ENCODE measurements around the gene PLAGL2.

DNA sequence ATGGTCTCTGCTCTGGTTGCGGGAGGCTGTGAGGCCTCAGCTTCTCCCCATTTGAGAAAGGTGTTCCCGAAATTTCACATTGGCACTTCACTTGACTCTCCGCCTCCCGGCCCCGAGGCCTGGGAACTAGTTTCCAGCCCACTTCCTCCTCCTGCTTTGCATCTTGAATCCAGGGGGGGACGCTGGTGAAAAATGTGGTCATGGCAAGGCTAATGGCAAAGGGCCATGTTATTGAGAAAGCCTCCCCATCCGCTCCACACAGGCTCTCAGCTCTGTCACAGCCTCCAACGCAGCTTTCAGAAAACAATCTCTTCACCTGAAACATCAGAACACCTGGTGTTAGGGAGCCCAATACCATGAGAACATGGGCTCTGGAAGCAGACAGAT is 5.6 kb downstream of the PLAGL2 start:
- TF ChIP-seq CHD1 (IDR thresholded peaks at IDR 0.05; ENCODE audit: low read depth, low read length) = no peak
- no peak for TF ChIP-seq POLR2A (IDR thresholded peaks at IDR 0.05; ENCODE audit: low read depth, low read length)
- TF ChIP-seq, protein P1, sequence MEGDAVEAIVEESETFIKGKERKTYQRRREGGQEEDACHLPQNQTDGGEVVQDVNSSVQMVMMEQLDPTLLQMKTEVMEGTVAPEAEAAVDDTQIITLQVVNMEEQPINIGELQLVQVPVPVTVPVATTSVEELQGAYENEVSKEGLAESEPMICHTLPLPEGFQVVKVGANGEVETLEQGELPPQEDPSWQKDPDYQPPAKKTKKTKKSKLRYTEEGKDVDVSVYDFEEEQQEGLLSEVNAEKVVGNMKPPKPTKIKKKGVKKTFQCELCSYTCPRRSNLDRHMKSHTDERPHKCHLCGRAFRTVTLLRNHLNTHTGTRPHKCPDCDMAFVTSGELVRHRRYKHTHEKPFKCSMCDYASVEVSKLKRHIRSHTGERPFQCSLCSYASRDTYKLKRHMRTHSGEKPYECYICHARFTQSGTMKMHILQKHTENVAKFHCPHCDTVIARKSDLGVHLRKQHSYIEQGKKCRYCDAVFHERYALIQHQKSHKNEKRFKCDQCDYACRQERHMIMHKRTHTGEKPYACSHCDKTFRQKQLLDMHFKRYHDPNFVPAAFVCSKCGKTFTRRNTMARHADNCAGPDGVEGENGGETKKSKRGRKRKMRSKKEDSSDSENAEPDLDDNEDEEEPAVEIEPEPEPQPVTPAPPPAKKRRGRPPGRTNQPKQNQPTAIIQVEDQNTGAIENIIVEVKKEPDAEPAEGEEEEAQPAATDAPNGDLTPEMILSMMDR (conservative IDR thresholded peaks at IDR 0.05; ENCODE audit: low read depth, low read length) = no peak
- no peak for TF ChIP-seq RAD21 (IDR thresholded peaks at IDR 0.05; ENCODE audit: low read length)
- TF ChIP-seq RFX5 (IDR thresholded peaks at IDR 0.05; ENCODE audit: low read depth, low read length) = no peak
- no peak for TF ChIP-seq RCOR1 (IDR thresholded peaks at IDR 0.05; ENCODE audit: insufficient replicate concordance, low read length)
- TF ChIP-seq, protein P2, sequence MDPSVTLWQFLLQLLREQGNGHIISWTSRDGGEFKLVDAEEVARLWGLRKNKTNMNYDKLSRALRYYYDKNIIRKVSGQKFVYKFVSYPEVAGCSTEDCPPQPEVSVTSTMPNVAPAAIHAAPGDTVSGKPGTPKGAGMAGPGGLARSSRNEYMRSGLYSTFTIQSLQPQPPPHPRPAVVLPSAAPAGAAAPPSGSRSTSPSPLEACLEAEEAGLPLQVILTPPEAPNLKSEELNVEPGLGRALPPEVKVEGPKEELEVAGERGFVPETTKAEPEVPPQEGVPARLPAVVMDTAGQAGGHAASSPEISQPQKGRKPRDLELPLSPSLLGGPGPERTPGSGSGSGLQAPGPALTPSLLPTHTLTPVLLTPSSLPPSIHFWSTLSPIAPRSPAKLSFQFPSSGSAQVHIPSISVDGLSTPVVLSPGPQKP (IDR thresholded peaks at IDR 0.05; ENCODE audit: borderline replicate concordance, low read depth, low read length) = no peak
- TF ChIP-seq, protein P3, sequence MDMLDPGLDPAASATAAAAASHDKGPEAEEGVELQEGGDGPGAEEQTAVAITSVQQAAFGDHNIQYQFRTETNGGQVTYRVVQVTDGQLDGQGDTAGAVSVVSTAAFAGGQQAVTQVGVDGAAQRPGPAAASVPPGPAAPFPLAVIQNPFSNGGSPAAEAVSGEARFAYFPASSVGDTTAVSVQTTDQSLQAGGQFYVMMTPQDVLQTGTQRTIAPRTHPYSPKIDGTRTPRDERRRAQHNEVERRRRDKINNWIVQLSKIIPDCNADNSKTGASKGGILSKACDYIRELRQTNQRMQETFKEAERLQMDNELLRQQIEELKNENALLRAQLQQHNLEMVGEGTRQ (IDR thresholded peaks at IDR 0.05; ENCODE audit: low read depth, low read length) = no peak
- TF ChIP-seq BHLHE40 (IDR thresholded peaks at IDR 0.05; ENCODE audit: low read depth, low read length) = no peak
- no peak for TF ChIP-seq CEBPB (IDR thresholded peaks at IDR 0.05; ENCODE audit: low read depth, low read length)
- TF ChIP-seq MAZ (IDR thresholded peaks at IDR 0.05; ENCODE audit: borderline replicate concordance, low read depth, low read length) = no peak
- no peak for TF ChIP-seq NFE2L2 (IDR thresholded peaks at IDR 0.05; ENCODE audit: low read depth, low read length)
- no peak for TF ChIP-seq MXI1 (IDR thresholded peaks at IDR 0.05; ENCODE audit: borderline replicate concordance, low read depth, low read length)
- TF ChIP-seq FOS (IDR thresholded peaks at IDR 0.05; ENCODE audit: low read depth, low read length) = no peak

Data from IMR-90 (cell line).